A549 (cell line): Measurements from ENCODE around the gene TEKTIP1. TPM values are rescaled to one million over a fixed set of nuclear protein-coding genes. Genes with fewer than 3 reads are reported as not detected.

ENCODE experiments used
- ATAC-seq, 2 experiments: fragments of 200-7000 bp in 1 of 2; fragments of >200 bp in 1 of 2; cut with Nextera tagmentation in 1 of 2; cut with Tn5 transposase in 1 of 2; 3 replicates each; pipeline versions ENCODE4 v1.8.0 to v1.9.1; 2018 to 2020; ENCODE audit warnings: mild to moderate bottlenecking in 1 of 2, moderate library complexity in 1 of 2
- CTCF ChIA-PET: fragments of 300-600 bp; sonication (Branson Sonifier 250); formaldehyde crosslinking; extraction: SDS; loops from one replicate; lab custom pipeline; 2021; ENCODE audit warnings: antibody characterized with exemption, inconsistent platforms; lab: Yijun Ruan, JAX
- POLR2A ChIA-PET: fragments of 350-600 bp; formaldehyde crosslinking; extraction: SDS; loops from one replicate; lab custom pipeline; 2021; ENCODE audit warnings: antibody characterized with exemption, inconsistent platforms; lab: Yijun Ruan, JAX
- DNase-seq, 2 experiments: peaks; one replicate each; pipeline versions ENCODE4 v3.0.0 to v3.0.0-alpha.2; 2011 to 2016; ENCODE audit warnings: low read depth in 1 of 2, low spot score in 1 of 2
- FAIRE-seq: peaks from 2 replicates; lab custom pipeline; 2011; peaks lifted over from hg19 to GRCh38; lab: Jason Lieb, UNC
- H3K27ac ChIP-seq, 2 experiments: fragments of >200 bp; sonication (Bioruptor Twin); formaldehyde crosslinking; 3 replicates each; pipeline ENCODE4 v1.5.1; 2016 to 2017
- H3K4me1 ChIP-seq: fragments of >200 bp; sonication (Bioruptor Twin); formaldehyde crosslinking; 3 replicates; pipeline ENCODE4 v1.6.1; 2016
- H3K4me2 ChIP-seq: fragments of >200 bp; sonication (Bioruptor Twin); formaldehyde crosslinking; 3 replicates; pipeline ENCODE4 v1.6.1; 2016
- H3K4me3 ChIP-seq: fragments of >200 bp; sonication (Bioruptor Twin); formaldehyde crosslinking; 3 replicates; pipeline ENCODE4 v1.5.1; 2016
- H3K9me3 ChIP-seq: fragments of >200 bp; sonication (Bioruptor Twin); formaldehyde crosslinking; 3 replicates; pipeline ENCODE4 v1.6.1; 2016
- CBX8 ChIP-seq: fragments of 200-600 bp; sonication (generic); IDR thresholded peaks from 2 replicates; pipeline ENCODE4 v1.6.1; 2016
- CEBPB ChIP-seq, 2 experiments: fragments of >200 bp in 1 of 2; sonication (Bioruptor Twin) in 1 of 2; formaldehyde crosslinking in 1 of 2; IDR thresholded peaks; 2 replicates each; pipeline ENCODE4 v1.6.1; 2012 to 2016
- E2F6 ChIP-seq: IDR thresholded peaks from 2 replicates; pipeline ENCODE4 v1.6.1; 2012; ENCODE audit warnings: low read depth, borderline replicate concordance
- ELK1 ChIP-seq: fragments of 150-350 bp; IDR thresholded peaks from 2 replicates; pipeline ENCODE4 v1.6.1; 2014; ENCODE audit warnings: low read depth, mild to moderate bottlenecking, low read length
- FOSL2 ChIP-seq, 2 experiments: fragments of 450-650 bp in 1 of 2; fragments of >200 bp in 1 of 2; sonication (Bioruptor Twin) in 1 of 2; formaldehyde crosslinking; IDR thresholded peaks; 2 replicates each; pipeline versions ENCODE4 v1.5.0 to v1.6.1; 2016 to 2020; ENCODE audit warnings: mild to moderate bottlenecking in 1 of 2, moderate library complexity in 1 of 2
- KDM1A ChIP-seq: fragments of 200-600 bp; sonication (generic); IDR thresholded peaks from 2 replicates; pipeline ENCODE4 v1.6.1; 2016; ENCODE audit warnings: low read depth, mild to moderate bottlenecking
- KDM5A ChIP-seq: fragments of 200-600 bp; sonication (generic); IDR thresholded peaks from 2 replicates; pipeline ENCODE4 v1.6.1; 2016; ENCODE audit warnings: antibody characterized with exemption, mild to moderate bottlenecking
- MAFK ChIP-seq: fragments of 450-650 bp; IDR thresholded peaks from 2 replicates; pipeline ENCODE4 v1.6.1; 2014; ENCODE audit not compliant: partially characterized antibody
- MAX ChIP-seq: IDR thresholded peaks from 2 replicates; pipeline ENCODE4 v1.6.1; 2012
- NFE2L2 ChIP-seq: fragments of 150-350 bp; conservative IDR thresholded peaks from 2 replicates; pipeline ENCODE4 v1.6.1; 2014; ENCODE audit warnings: low read length
- PHF8 ChIP-seq: fragments of 200-600 bp; sonication (generic); IDR thresholded peaks from 2 replicates; pipeline ENCODE4 v1.6.1; 2016; ENCODE audit warnings: low read depth, mild to moderate bottlenecking, antibody characterized with exemption, moderate library complexity, borderline replicate concordance
- RCOR1 ChIP-seq: fragments of 150-350 bp; IDR thresholded peaks from 2 replicates; pipeline ENCODE4 v1.6.1; 2014; ENCODE audit warnings: antibody characterized with exemption, low read length, low read depth
- REST ChIP-seq: fragments of 200-600 bp; sonication (generic); IDR thresholded peaks from 2 replicates; pipeline ENCODE4 v1.6.1; 2016; ENCODE audit warnings: antibody characterized with exemption, mild to moderate bottlenecking, moderate library complexity
- RNF2 ChIP-seq: fragments of 200-600 bp; sonication (generic); IDR thresholded peaks from 2 replicates; pipeline ENCODE4 v1.6.1; 2016; ENCODE audit warnings: low read depth, mild to moderate bottlenecking, antibody characterized with exemption, moderate library complexity, borderline replicate concordance
- TFCP2L1 ChIP-seq: fragments of 250-450 bp; sonication (Bioruptor Pico); IDR thresholded peaks from 2 replicates; pipeline ENCODE4 v1.5.0; 2021; ENCODE audit warnings: mild to moderate bottlenecking
- WGBS: methylation state at CpG from one replicate; pipeline ENCODE4 v1.1.6; 2017; ENCODE audit errors: missing lambda C conversion rate; 5-methylcytosine and 5-hydroxymethylcytosine counted together
- polyA plus RNA-seq, 4 experiments: library from polyadenylated mRNA; depleted of rRNA in 3 of 4; stranded (reverse); fragments of >200 nt; fragmentation: RNase III in 1 of 4; extraction: RNeasy Plus Mini Kit Qiagen cat#74134 plus additional on column Dnase treatment in 1 of 4; gene quantifications; 2 replicates in 3 of 4; 3 replicates in 1 of 4; pipeline ENCODE4 v1.2.3, GENCODE V29; 2011 to 2017

TEKTIP1 gene
- polyA plus RNA-seq, 2 of the 4 experiments (the other 2 are of a cell fraction): not detected

- TF ChIP-seq PHF8 (no peak), CBX8 (no peak), NFE2L2 (no peak), E2F6 (no peak), REST (no peak), RNF2 (no peak), ELK1 (no peak), RCOR1 (no peak)
Observed at GRCh38 chr19:3534375-3535234, 4.4 kb upstream of the TEKTIP1 start (continued).

- Histone ChIP-seq H3K27ac (no peak overlapping the region), H3K4me3 (no peak overlapping the region), H3K4me2 (no peak overlapping the region), H3K9me3 (no peaks in the 10 kb centered on the region), H3K4me1 (no peaks in the 10 kb centered on the region)
- ChIA-PET CTCF (no interaction called here), POLR2A (no interaction called here)
- WGBS: 83% methylated on average over 1 of the region's 9 CpGs
- DNase-seq (no peak), FAIRE-seq (no peak), ATAC-seq (no peak)
- TF ChIP-seq E2F6 (no peak), KDM5A (no peak), CBX8 (no peak)
Observed at GRCh38 chr19:3535235-3535535, 3.8 kb upstream of the TEKTIP1 start.

- Histone ChIP-seq H3K4me2 (no peak overlapping the region), H3K4me1 (no peaks in the 10 kb centered on the region), H3K9me3 (no peaks in the 10 kb centered on the region), H3K4me3 (no peak overlapping the region), H3K27ac (no peak overlapping the region)
- DNase-seq (no peak), FAIRE-seq (no peak), ATAC-seq (peak; percentile 3 to 4; a peak in 1 of 6 replicates)
- POLR2A ChIA-PET: no interaction called here
- CTCF ChIA-PET: no interaction called here
- TF ChIP-seq MAFK (no peak), CEBPB (IDR thresholded peaks at IDR 0.05) (no peak)
- TF ChIP-seq, all 56 proteins: peak for 0
- WGBS: 90% methylated on average over 7 of the region's 14 CpGs
Observed at GRCh38 chr19:3535563-3535965, 3.4 kb upstream of the TEKTIP1 start.

- no peak for DNase-seq
- FAIRE-seq: no peak
- Histone ChIP-seq H3K4me1 (no peaks in the 10 kb centered on the region), H3K4me2 (no peak overlapping the region), H3K4me3 (no peak overlapping the region), H3K27ac (no peak overlapping the region), H3K9me3 (no peaks in the 10 kb centered on the region)
- CTCF ChIA-PET: interaction anchor here (1.6 kb wide), 1 partner anchor 18 kb away, joined by 4 read pairs; no protein-coding TSS in a partner anchor
- no peak for ATAC-seq
- POLR2A ChIA-PET: no interaction called here
- 94% methylated on average over 7 of the region's 10 CpGs for WGBS
- TF ChIP-seq TFCP2L1 (CRISPR knock-in tag): no peak
- no peak for TF ChIP-seq MAX
- no peak for TF ChIP-seq FOSL2 (IDR thresholded peaks at IDR 0.05)
- no peak for TF ChIP-seq FOSL2 (CRISPR knock-in tag; IDR thresholded peaks at IDR 0.05)
- TF ChIP-seq KDM1A: no peak
Observed at GRCh38 chr19:3535981-3536380, 3.0 kb upstream of the TEKTIP1 start.
